GM21390 (cell line): ENCODE measurements around the gene SRGAP1.

Experiments
- ATAC-seq: cut with Tn5 transposase; IDR thresholded peaks from one replicate; pipeline ENCODE4 v1.9.1; 2021; ENCODE audit not compliant: unreplicated experiment

Gene SRGAP1

DNA sequence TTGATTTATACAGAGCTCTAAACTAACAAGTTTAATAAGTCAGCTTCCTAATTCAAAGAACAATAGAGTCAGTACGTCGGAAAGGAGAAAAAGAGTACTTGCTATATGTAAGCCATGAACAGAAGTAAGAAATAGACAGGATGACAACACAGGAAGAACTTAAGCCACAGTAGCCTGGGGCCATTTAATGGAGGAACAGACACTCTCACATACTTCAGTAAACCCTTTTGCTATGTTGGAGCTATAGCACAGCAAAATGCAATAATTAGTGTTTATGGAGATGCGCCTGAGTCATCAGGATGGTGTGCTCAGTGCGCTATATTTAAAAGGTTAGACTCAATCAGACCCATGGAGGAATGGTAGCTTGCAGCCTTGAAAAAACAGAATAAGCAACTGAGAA is 61.0 kb downstream of the SRGAP1 start:
- ATAC-seq: no peak

DNA sequence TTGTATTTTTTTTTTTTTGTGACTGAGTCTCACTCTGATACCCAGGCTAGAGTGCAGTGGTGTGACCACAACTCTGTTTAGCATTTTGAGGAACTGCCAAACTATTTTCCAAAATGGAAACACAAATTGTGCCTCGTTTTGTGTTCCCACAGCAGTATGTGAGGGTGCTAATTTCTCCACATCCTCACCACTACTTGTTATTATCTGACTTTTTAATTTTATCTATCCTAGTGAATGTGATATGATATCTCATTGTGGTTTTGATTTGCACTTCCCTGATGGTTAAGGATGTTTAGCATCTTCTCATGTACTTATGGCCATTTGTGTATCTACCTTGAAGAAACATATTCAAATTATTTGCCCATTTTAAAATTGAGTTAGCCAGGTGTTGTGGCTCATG is 62.4 kb downstream of the SRGAP1 start:
- ATAC-seq: no peak

DNA sequence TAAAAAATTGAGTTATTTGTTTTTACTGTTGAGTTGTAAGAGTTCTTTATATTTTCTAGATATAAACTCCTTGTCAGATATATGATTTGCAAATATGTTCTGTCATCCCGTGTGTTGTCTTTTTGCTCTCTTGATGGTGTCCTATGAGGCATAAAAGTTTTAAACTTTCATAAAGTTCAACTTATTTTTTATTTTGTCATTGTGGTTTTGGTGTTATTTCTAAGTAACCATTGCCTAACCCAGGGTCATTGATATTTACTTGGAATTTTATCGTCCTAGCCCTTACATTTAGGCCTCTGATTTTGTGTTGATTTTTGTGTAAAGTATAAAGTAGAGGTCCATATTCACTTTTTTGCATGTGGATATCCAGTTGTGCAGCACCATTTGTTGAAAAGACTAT is 63.1 kb downstream of the SRGAP1 start:
- no peak for ATAC-seq

DNA sequence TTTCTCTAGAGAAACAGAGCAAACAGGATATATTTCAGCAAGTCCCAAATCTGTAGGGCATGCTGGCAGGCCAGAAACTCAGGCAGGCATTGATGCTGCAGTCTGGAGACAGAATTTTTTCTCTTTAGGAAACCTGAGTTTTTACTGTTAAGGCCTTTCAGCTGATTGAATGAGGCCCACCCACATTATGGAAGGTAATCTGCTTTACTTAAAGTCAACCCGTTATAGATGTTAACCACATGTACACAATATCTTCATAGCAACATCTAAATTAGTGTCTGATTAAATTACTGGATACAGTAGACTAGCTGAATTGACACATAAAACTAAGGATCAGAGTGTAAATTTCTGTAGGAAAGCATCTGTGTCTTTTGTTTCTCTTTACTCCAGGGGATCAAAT is 65.2 kb downstream of the SRGAP1 start:
- no peak for ATAC-seq

DNA sequence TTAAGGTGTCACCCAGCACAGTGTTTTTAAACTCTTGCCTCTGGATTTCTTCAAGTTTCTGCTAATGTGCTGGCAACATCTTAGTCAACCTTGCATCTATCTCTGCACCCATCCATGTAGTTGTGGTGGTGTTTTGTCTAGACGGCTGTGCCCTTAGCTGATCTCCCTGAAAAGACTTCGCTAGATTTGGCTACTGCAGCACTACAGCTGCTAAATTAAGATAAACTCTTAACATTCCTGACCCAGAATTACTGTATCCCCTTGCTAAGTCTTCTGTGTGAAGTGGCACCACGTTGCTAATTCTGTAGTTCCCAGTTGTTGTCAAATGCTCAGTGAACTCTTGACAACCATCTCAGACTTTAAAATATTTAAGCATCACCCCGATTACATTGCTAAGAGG is 66.8 kb downstream of the SRGAP1 start:
- ATAC-seq: no peak

DNA sequence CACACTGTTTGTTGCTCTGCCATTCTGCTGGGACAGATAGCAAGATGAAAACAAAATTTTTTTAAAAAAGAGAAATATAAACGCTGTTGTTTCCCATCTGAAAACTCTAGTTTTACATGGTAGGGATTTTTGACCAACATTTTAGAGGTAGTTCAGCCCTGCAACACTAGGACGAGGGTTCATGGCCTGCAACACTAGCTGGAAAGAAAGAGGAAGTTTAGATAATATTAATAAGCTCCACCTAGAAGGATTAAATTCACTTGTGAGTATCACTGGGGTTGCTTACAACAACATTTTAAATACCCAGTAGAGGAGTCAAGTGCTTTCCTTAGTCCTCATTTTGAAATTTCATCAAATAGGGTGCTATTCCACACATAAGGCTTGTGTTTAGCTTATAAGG is 68.2 kb downstream of the SRGAP1 start:
- ATAC-seq: no peak

DNA sequence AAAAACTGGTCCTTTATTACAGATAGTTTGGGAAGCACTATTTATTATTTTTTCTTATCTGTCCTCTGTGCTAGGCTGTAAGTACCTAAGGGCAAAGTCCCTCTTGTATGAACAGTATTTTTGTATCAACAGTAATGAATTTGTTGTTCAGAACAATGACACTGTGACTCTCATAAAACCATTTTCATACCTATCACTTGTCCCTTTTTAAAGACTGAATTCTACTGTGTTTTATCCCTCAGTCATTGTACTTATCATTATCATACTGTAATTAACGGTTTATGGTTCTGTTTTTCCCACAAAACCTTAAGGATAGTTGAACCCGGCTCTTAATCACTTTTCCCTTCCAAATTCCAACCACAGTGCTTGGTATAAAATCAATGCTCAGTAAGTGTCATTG is 69.4 kb downstream of the SRGAP1 start:
- ATAC-seq: no peak

DNA sequence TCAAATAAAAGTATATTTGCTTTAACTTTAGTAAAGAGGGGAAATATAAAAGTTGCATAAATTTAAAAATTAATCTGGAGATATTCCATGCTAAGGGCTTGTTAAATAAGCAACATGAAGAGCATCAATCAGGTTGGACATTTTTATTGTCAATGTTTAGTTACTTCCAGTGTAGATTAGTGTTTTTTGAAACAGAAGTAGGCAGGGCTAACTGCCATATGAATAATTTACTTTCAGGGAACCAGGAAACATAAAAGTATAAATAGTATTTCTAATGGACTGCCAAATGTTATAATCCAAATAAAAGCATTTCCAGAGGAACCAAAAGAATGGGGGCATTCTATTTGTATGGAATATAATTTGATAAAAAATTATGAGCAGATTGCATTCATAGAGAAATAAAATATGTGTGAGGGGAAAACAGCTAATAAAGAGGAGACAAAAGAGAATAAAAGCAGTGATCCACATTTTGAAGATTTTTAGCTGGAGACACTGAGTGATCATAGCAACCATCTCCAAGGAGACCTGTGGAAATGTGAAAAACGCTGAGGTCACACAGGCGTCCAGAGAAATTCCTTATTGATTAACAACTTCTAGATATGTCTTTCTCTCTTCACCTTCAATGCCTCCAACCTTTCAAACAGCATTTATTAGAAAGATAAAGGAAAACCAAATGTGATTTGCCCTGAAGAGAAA is 70.8 kb downstream of the SRGAP1 start:
- ATAC-seq: no peak

DNA sequence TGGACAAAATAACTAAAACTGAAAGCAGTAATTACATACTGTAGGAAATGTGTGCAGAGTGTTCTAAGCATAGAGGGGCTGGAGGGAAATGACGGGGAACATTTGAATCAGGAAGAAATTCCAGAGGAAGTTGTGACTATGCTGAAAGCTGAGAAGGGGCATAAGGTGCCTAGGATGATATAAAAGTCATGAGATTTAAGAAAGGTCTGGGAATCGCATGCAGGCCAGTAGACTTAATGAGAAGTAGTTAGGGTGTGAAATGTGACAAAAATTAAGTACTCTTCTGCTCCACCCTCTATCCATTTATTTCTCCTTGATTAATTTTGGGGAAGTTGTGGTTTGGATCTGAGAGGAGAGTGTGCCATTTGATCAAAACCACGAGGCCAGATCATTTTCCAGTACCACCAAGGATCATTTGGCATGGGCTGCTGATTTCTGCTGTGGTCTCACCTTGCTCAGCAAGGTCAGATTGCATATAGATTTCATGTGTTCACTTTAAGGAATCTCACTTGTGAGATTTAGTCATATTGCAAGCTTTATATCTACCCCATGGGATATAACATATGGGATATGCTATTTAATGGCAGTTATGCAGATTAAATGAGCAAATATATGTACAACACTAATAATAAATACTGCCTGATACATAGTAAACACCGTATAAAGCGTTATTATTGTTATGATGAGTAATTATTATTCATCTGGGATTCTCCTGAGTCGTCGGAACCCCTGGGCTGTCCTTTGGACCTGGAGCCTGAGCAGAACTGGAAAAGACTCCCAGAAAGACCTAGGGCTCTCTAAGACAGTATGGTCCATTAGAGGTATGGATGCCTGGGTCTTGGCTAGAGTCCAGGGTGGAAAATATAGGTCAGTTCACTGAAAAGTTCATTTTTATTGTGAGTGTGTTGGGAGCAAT is 72.3 kb downstream of the SRGAP1 start:
- no peak for ATAC-seq

DNA sequence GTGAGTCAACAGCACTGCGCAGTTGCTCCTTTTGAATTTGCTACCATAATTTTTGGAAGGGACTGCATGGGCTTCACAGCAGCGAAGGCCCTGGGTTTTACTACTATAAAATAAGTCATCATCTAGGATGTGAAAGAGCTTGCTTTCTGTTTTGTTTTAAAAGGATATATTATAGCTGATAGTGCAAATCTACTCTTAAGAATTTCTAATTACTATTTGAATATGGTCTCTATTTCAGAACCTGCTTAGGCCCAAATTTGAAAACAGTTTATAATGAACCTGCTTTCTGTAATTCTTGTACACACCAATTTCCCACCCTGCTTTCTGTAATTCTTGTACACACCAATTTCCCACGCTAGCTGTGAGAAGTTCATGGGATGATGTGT is 73.0 kb downstream of the SRGAP1 start:
- ATAC-seq: no peak

DNA sequence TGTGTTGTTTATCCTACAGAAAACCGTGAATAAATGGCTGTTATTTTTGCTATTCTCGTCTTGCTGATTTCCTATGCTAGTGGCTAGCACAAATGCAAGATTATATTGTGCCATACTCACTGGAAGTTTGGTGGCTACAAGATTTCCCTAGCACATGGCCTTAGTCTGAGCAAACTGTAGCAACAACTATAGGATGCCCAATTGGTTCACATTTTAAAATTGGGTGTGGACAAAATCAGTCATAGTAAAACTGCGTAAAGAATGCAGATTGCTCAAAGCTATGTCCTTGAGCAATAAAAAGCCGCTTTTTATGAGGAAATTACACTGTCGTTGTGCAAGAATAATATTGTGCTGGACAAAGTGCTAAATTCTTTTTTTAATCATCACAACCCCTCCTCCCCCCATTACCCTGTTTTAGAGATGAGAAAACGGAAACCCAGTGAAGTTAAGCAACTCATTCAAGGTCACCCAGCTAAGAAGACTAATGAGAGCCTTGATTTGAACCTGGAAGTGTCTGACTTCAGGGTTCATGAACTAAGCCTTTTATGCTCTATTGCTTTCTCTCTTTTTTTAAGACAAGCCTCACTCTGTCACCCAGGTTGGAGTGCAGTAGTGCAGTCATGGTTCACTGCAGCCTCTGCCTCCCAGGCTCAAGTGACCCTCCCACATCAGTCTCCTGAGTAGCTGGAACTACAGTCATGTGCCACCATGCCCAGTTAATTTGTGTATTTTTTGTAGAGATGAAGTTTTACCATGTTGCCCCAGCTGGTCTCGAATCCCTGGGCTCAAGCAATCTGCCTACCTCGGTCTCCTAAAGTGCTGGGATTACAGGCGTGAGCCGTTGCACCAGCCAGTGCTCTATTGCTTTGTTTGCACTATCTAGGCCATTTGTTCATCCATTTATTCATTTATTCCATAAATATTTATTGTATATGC is 73.6 kb downstream of the SRGAP1 start:
- peak; percentile 84 for ATAC-seq

DNA sequence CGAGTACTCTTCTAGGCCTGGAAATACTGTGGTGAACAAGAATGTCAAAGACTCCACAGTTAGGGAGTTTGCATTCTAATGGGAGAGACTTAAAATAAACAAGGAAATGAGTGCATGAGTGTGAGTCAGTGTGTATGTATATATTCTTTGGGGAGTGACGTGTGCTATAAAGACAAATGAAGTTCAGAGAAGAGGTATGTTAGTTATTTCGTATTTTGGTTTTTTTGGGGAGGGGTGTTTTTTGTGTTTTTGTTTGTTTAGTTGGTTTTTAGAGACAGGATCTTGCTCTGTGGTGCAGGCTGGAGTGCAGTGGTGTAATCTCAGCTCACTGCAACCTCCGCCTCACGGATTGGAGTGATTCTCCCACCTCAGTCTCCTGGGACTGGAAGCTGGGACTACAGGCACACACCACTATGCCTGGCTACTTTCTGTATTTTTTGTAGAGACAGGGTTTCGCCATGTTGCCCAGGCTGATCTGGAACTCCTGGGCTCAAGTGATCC is 74.3 kb downstream of the SRGAP1 start:
- ATAC-seq: no peak

DNA sequence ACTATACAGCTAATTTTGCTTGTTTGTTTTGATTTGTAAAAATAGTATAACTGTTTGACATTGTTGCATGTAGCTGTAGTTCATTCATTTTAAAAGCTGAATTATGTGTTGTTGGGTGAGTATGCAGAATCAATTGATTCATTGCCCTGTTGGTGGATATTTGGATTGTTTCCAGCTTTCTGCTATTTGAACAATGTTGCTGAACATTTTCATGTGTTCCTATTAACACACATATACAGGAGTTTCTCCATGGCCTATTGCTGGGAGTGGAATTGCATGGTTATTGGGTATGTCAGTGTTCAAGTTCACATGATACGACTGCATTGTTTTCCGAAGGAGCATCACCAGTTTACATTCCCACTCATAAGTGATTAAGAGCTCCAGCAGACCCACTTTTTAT is 75.3 kb downstream of the SRGAP1 start:
- no peak for ATAC-seq

DNA sequence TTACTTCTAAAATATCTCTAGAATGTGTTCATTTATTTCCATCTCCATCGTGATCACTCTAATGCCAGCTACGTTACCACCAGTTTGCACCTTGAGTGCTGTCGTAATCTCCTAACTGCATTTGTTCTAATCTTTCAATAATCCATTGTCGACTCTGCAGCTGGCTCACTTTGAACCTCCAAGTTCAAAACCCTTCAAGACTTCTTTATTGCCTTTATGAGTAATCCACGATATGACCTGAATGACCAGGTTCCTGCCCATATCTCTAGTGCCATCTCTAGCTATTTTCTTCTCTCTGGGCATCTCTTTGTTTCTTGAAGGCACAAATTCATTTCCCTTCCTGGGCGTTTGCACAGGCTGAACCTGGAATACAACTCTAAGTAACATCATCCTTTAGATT is 76.7 kb downstream of the SRGAP1 start:
- ATAC-seq: no peak

DNA sequence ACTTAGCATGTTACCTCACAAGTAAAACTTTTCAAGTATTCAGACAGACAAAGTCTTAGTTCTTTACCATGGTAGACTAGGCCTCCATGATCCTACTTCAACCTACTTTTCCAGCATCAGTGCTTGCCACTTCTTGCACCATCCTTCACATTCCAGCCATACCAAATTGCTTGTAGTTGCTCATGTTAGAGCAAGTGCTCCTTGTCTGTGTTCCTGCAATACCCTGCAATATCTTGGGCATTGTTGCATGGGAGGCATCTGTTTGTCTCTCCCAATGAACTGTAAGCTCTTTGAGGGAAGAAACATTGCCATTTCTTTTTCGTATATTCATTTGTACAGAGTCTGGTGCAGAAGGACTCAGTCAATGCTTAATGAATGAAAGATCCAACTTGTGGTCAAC is 78.0 kb downstream of the SRGAP1 start:
- ATAC-seq: no peak

DNA sequence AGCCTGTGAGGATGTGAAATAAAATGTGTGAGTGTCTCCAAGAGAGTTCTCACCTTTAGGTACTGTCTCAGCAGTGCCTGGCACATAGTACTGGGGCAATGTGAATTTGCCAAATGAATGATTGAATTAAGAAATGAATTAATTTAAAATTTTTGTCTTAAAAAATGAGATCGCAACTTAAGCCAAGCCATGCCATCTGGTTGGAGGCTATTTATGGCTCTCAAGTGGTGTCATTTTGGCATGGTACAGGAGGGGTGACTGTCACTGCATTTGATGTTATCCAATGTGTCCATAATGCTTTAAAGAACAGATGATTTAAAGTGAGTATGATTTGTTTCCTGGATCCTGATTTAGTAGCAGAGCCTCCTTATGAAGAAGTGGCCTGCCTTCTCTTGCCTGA is 80.3 kb downstream of the SRGAP1 start:
- ATAC-seq: no peak

DNA sequence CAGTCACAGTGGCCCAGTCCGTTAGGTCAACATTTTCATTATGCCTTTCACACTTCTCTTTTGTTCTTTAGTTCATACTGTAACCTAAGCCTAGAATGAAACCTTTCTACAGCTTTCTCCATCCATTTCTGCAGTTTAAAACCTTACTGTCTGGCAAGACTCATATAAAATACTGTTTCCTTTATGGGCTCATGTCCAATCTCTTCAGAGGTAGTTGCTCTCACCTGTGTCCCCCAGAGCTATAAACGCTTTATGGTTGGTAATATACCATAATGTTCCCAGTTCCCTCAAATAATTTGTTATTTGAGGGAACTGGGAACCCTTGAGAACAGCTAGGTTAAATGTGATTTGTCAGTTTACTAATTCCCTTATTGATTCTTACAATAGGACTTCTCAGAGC is 83.0 kb downstream of the SRGAP1 start:
- ATAC-seq: no peak

DNA sequence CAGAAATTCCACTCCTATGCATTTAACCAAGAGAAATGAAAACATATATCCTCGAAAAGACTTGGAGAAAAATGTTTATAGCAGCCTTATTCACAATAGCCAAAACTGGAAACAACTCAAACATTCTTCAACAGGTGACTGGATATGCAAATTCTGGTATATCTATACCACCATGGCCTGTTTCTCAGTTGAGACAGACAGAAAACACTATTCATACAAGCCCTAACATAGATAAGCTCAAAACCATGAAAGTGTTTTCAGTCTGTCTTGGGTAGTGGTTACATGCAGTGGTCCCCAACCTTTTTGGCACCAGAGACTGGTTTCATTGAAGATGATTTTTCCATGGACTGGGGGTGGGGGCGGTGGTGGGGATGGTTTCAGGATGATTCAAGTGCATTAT is 83.8 kb downstream of the SRGAP1 start:
- peak; percentile 71 for ATAC-seq

DNA sequence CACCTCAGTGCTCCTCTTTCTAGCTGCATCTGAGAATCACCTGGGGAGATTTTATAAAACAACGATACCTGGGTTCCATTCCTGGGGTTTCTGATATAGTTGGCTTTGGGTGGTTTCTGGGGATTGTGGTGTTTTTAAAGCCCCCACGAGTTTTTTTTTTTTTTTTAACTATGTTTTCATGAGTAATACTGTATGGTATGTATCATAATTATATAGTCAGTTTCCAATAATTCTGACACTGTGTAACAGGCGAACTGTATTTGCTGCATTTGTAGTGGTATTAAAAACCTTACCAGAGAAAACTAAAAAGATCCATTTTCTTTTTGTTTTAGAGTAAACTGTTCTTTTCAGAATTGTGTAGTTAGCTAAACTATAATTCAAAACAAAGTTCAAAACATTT is 84.9 kb downstream of the SRGAP1 start:
- no peak for ATAC-seq

DNA sequence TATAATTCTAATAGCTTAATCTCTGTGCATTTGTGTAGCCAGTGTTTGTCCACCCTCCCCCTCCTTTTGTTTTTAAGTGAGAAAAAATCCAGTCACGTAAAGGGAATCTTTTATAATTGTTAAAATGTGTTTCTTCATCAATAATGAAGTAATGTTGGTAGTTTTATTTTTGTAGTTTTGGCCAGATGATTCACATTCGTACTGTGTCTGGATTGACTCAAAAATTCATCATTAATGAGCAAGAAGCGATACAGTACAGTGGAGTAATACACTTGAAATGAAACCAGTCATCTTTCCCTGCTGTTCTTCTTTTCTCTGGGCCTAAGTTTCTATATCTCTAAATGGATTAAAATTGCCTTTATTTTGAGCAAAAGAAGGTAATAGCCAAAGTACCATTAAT is 86.5 kb downstream of the SRGAP1 start:
- no peak for ATAC-seq

DNA sequence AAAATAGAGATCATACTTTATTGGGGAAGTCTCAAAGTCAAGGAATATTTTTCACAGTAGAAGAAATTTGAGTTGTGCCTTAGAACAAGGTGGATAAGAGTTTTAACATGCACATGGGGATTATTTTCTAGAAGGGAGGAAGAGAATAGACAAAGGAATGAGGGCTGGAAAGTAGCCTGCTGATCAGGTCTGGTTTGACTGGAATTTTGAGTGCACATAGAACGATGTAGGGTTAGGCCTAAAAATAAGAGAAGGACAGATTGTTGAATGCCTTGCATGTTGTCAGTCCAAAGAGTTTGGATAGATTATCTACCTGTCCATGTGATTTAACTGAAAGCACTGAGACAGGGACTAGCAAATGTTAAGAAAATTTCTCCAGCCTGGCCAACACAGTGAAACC is 87.2 kb downstream of the SRGAP1 start:
- ATAC-seq: no peak
